ENCODE results near the gene CDCA5. TPM values are rescaled to one million over a fixed set of nuclear protein-coding genes. Genes with fewer than 3 reads are reported as not detected.

Gene CDCA5
- total RNA-seq, 1 donor from 2014 or later: 14.8 TPM

- no peaks in the 10 kb centered on the region for H3K4me1 Mint-ChIP-seq (ENCODE audit: unreplicated experiment)
- H3K36me3 Mint-ChIP-seq (ENCODE audit: low read depth, unreplicated experiment): no peaks in the 10 kb centered on the region
- no peaks in the 10 kb centered on the region for H3K9me3 Mint-ChIP-seq (ENCODE audit: unreplicated experiment)
- H3K4me3 Mint-ChIP-seq (ENCODE audit: unreplicated experiment): no peak overlapping the region
- no peak for DNase-seq (ENCODE audit: low spot score)
- no peak overlapping the region for H3K27ac Mint-ChIP-seq (ENCODE audit: unreplicated experiment)
- H3K27me3 Mint-ChIP-seq (ENCODE audit: unreplicated experiment): peaks cover 13% of the 10 kb centered on the region
- no peak for TF ChIP-seq CTCF (IDR thresholded peaks at IDR 0.05; ENCODE audit: unreplicated experiment)
Measured at GRCh38 chr11:65064847-65065240, 19.0 kb downstream of the CDCA5 start.

GRCh38 chr11:65063532-65063931 is 20.3 kb downstream of the CDCA5 start:
- no peak for DNase-seq (ENCODE audit: low spot score)
- Mint-ChIP-seq H3K4me3 (ENCODE audit: unreplicated experiment) (no peak overlapping the region), H3K27ac (ENCODE audit: unreplicated experiment) (no peak overlapping the region), H3K9me3 (ENCODE audit: unreplicated experiment) (no peaks in the 10 kb centered on the region), H3K4me1 (ENCODE audit: unreplicated experiment) (no peaks in the 10 kb centered on the region), H3K27me3 (ENCODE audit: unreplicated experiment) (peaks cover 13% of the 10 kb centered on the region), H3K36me3 (ENCODE audit: low read depth, unreplicated experiment) (no peaks in the 10 kb centered on the region)
- TF ChIP-seq CTCF (IDR thresholded peaks at IDR 0.05; ENCODE audit: unreplicated experiment): no peak

DNA sequence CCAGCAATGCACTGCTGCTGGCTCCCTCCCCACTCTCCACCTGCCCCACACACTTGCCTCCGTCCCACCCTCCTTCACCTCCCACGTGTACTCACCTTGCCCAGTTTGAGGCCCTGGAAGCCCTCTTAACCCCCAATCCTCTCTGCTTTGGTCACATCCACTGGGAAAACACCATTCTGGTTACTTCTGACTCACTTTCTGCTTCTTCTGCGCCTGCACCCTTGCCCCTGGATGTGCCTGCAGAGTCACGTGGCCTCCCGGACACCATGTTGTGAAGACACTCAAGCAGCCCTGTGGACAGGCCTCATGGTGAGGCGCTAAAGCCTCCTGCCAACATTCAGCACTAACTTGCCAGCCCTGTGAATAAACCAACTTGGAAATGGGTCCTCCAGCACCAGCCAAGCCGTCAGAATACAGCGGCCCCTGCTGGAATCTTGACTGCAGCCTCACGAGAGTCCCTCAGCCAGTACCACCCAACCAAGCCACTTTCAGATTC is 22.9 kb downstream of the CDCA5 start:
- Mint-ChIP-seq H3K4me3 (ENCODE audit: unreplicated experiment) (no peak overlapping the region), H3K36me3 (ENCODE audit: low read depth, unreplicated experiment) (no peaks in the 10 kb centered on the region), H3K4me1 (ENCODE audit: unreplicated experiment) (no peaks in the 10 kb centered on the region), H3K27ac (ENCODE audit: unreplicated experiment) (no peak overlapping the region), H3K9me3 (ENCODE audit: unreplicated experiment) (no peaks in the 10 kb centered on the region), H3K27me3 (ENCODE audit: unreplicated experiment) (peaks cover 12% of the 10 kb centered on the region)
- peak; percentile 11 for TF ChIP-seq CTCF (IDR thresholded peaks at IDR 0.05; ENCODE audit: unreplicated experiment)
- peak; percentile 41 for DNase-seq (ENCODE audit: low spot score)

GRCh38 chr11:65059959-65060824 is 23.6 kb downstream of the CDCA5 start:
- H3K27ac Mint-ChIP-seq (ENCODE audit: unreplicated experiment): no peak overlapping the region
- no peak for DNase-seq (ENCODE audit: low spot score)
- no peaks in the 10 kb centered on the region for H3K4me1 Mint-ChIP-seq (ENCODE audit: unreplicated experiment)
- H3K9me3 Mint-ChIP-seq (ENCODE audit: unreplicated experiment): no peaks in the 10 kb centered on the region
- H3K4me3 Mint-ChIP-seq (ENCODE audit: unreplicated experiment): no peak overlapping the region
- TF ChIP-seq CTCF (IDR thresholded peaks at IDR 0.05; ENCODE audit: unreplicated experiment): no peak
- peaks cover 12% of the 10 kb centered on the region for H3K27me3 Mint-ChIP-seq (ENCODE audit: unreplicated experiment)
- no peaks in the 10 kb centered on the region for H3K36me3 Mint-ChIP-seq (ENCODE audit: low read depth, unreplicated experiment)

DNA sequence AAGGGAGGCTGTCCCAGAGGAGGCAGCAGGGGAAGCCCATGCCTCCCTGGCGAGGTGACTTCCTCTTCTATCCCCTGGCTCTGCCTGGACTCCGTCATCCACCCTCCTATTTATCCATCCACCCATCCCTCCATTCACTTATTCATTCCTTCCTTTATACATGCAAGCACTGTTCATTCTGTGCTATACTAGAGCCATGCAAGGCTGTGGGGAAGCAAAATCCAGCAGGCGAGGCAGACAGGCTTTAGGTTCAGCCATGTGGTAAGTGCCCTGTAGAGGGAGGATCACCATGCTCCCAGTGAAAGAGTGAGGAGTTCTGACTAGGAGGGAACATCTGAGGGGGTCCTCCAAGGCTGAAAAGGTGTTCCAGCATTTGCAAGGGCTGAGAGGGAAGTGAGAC is 24.3 kb downstream of the CDCA5 start:
- no peak for DNase-seq (ENCODE audit: low spot score)
- no peaks in the 10 kb centered on the region for H3K36me3 Mint-ChIP-seq (ENCODE audit: low read depth, unreplicated experiment)
- H3K4me3 Mint-ChIP-seq (ENCODE audit: unreplicated experiment): no peak overlapping the region
- H3K4me1 Mint-ChIP-seq (ENCODE audit: unreplicated experiment): no peaks in the 10 kb centered on the region
- H3K27ac Mint-ChIP-seq (ENCODE audit: unreplicated experiment): no peak overlapping the region
- no peaks in the 10 kb centered on the region for H3K9me3 Mint-ChIP-seq (ENCODE audit: unreplicated experiment)
- peaks cover 11% of the 10 kb centered on the region for H3K27me3 Mint-ChIP-seq (ENCODE audit: unreplicated experiment)
- no peak for TF ChIP-seq CTCF (IDR thresholded peaks at IDR 0.05; ENCODE audit: unreplicated experiment)
